Measurements from ENCODE around the gene NUDT17. TPM values are rescaled to one million over a fixed set of nuclear protein-coding genes. Genes with fewer than 3 reads are reported as not detected.

NUDT17 gene
- total and polyA plus RNA-seq, 2 donors (not counting 1 experiment from before 2014, with no cell fraction given) = 7.7 TPM

DNA sequence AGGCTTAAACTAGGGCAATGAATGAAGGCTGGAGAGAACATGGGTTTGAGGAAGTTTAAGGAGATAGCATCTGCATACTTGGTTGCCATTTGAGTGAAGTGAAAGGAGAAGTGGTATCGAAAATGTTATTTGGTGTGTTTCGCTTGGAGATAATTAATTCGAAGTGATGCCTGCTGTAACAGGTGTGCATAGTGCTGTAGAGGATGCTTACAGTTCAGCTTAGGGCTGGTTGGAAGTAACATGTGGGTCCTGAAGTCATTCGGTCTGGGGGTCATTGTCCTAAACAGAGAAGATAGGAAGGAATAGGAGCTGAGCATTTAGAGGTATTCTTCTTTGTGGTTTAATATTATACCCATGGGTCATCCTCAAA lies 301 bp upstream of the NUDT17 start:
- ChIA-PET POLR2A (interaction anchor here (0.7 to 4.1 kb wide), 9 partner anchors 13 to 190 kb away, joined by 3 to 70 read pairs (median 6); partner anchors contain the start of genes ANKRD34A, ANKRD35, PIAS3 and POLR3C), CTCF (interaction anchor here (0.7 to 6.6 kb wide), 33 partner anchors 10 to 193 kb away, joined by 3 to 148 read pairs (median 7); partner anchors contain the start of genes ANKRD34A, ANKRD35, HJV and ITGA10)
- Histone ChIP-seq H3K27ac (ENCODE audit: low read length in 2 of 2) (peak overlapping the region; percentile 73 to 76), H2AFZ (ENCODE audit: insufficient read depth, low read depth, low read length, poor library complexity, severe bottlenecking) (peak overlapping the region; percentile 95), H3K4me3 (ENCODE audit: control extremely low read depth in 1 of 5, extremely low read depth in 1 of 5, insufficient read depth in 1 of 5, low read depth in 2 of 5, low read length in 4 of 5) (peak overlapping the region; percentile 57 to 85 (median 70)), H3K36me3 (replicated peaks in 1 of 2; ENCODE audit: control extremely low read depth in 1 of 2, control insufficient read depth in 1 of 2, extremely low read depth in 1 of 2, insufficient read depth in 2 of 2, low read length in 1 of 2) (peaks cover 18 to 52% of the 10 kb centered on the region in 2 experiments), H3K27me3 (replicated peaks in 1 of 4; ENCODE audit: control extremely low read depth in 1 of 4, control insufficient read depth in 3 of 4, insufficient read depth in 4 of 4, low read length in 3 of 4) (no peaks in the 10 kb centered on the region), H3K4me2 (replicated peaks; ENCODE audit: low read depth, low read length, poor library complexity, severe bottlenecking) (peak overlapping the region; percentile 96), H3K9me3 (ENCODE audit: control extremely low read depth in 1 of 3, control insufficient read depth in 2 of 3, insufficient read depth in 1 of 3, low read length in 2 of 3) (no peaks in the 10 kb centered on the region), H4K20me1 (ENCODE audit: control insufficient read depth, insufficient read depth, low read length, poor library complexity, severe bottlenecking) (no peaks in the 10 kb centered on the region), H3K4me1 (ENCODE audit: control insufficient read depth in 2 of 2, insufficient read depth in 2 of 2, low read length in 2 of 2) (peaks cover 18 to 24% of the 10 kb centered on the region in 2 donors), H3K79me2 (ENCODE audit: control insufficient read depth, insufficient read depth, low read length) (no peaks in the 10 kb centered on the region), H3K9ac (ENCODE audit: low read length) (peak overlapping the region; percentile 78)
- H3K4me3 Mint-ChIP-seq = no peak overlapping the region
- no peak overlapping the region for H3K27ac Mint-ChIP-seq
- WGBS (ENCODE audit: insufficient coverage) = 2% methylated on average over 4 of the region's 4 CpGs
- DNase-seq (peak; percentile 90), ATAC-seq (ENCODE audit: low read depth) (peak; percentile 83)
- intact Hi-C loops (cut with micrococcal nuclease) = loop anchor here (1.0 to 5.0 kb wide), 6 partner anchors 14 to 168 kb away; partner anchors contain the start of genes ANKRD35, PEX11B, PIAS3 and POLR3C
- no peaks in the 10 kb centered on the region for H3K9me3 Mint-ChIP-seq (ENCODE audit: insufficient read depth)
- H3K4me1 Mint-ChIP-seq = peaks cover 7% of the 10 kb centered on the region
- no peaks in the 10 kb centered on the region for H3K27me3 Mint-ChIP-seq
- TF ChIP-seq EZH2 (IDR thresholded peaks at IDR 0.05; ENCODE audit: borderline replicate concordance, insufficient read depth, low read depth, low read length, poor library complexity, severe bottlenecking) = no peak
- no peak for TF ChIP-seq CTCF (IDR thresholded peaks at IDR 0.05)

- DNase-seq (peak; percentile 60), ATAC-seq (ENCODE audit: low read depth) (peak; percentile 19)
- ChIA-PET POLR2A (interaction anchor here (0.5 to 4.1 kb wide), 7 partner anchors 12 to 189 kb away, joined by 3 to 70 read pairs (median 6); partner anchors contain the start of genes ANKRD34A, PIAS3, POLR3C and POLR3GL), CTCF (interaction anchor here (0.6 to 6.6 kb wide), 23 partner anchors 12 to 193 kb away, joined by 3 to 148 read pairs (median 6); partner anchors contain the start of genes ITGA10, LIX1L, PEX11B and PIAS3)
- Histone ChIP-seq H3K4me2 (replicated peaks; ENCODE audit: low read depth, low read length, poor library complexity, severe bottlenecking) (peak overlapping the region; percentile 96), H3K4me3 (ENCODE audit: control extremely low read depth in 1 of 5, extremely low read depth in 1 of 5, insufficient read depth in 1 of 5, low read depth in 2 of 5, low read length in 4 of 5) (peak overlapping the region; percentile 25 to 85 (median 70)), H3K9me3 (ENCODE audit: control extremely low read depth in 1 of 3, control insufficient read depth in 2 of 3, insufficient read depth in 1 of 3, low read length in 2 of 3) (no peaks in the 10 kb centered on the region), H3K4me1 (ENCODE audit: control insufficient read depth in 2 of 2, insufficient read depth in 2 of 2, low read length in 2 of 2) (peaks cover 18 to 24% of the 10 kb centered on the region in 2 donors), H4K20me1 (ENCODE audit: control insufficient read depth, insufficient read depth, low read length, poor library complexity, severe bottlenecking) (no peaks in the 10 kb centered on the region), H3K9ac (ENCODE audit: low read length) (peak overlapping the region; percentile 78), H3K36me3 (replicated peaks in 1 of 2; ENCODE audit: control extremely low read depth in 1 of 2, control insufficient read depth in 1 of 2, extremely low read depth in 1 of 2, insufficient read depth in 2 of 2, low read length in 1 of 2) (peaks cover 13 to 52% of the 10 kb centered on the region in 2 experiments), H3K27me3 (replicated peaks in 1 of 4; ENCODE audit: control extremely low read depth in 1 of 4, control insufficient read depth in 3 of 4, insufficient read depth in 4 of 4, low read length in 3 of 4) (no peaks in the 10 kb centered on the region), H3K27ac (ENCODE audit: low read length in 2 of 2) (peak overlapping the region; percentile 73 to 76), H2AFZ (ENCODE audit: insufficient read depth, low read depth, low read length, poor library complexity, severe bottlenecking) (peak overlapping the region; percentile 95), H3K79me2 (ENCODE audit: control insufficient read depth, insufficient read depth, low read length) (no peaks in the 10 kb centered on the region)
- H3K4me3 Mint-ChIP-seq = no peak overlapping the region
- H3K9me3 Mint-ChIP-seq (ENCODE audit: insufficient read depth) = no peaks in the 10 kb centered on the region
- peaks cover 7% of the 10 kb centered on the region for H3K4me1 Mint-ChIP-seq
- peak; percentile 18 for TF ChIP-seq CTCF (IDR thresholded peaks at IDR 0.05)
- no peak for TF ChIP-seq EZH2 (IDR thresholded peaks at IDR 0.05; ENCODE audit: borderline replicate concordance, insufficient read depth, low read depth, low read length, poor library complexity, severe bottlenecking)
- intact Hi-C loops (cut with micrococcal nuclease) = loop anchor here (1.0 to 5.0 kb wide), 2 partner anchors 41 to 64 kb away; partner anchors contain the start of genes ANKRD35 and ITGA10
- WGBS (ENCODE audit: insufficient coverage) = 100% methylated on average over 1 of the region's 3 CpGs
- no peaks in the 10 kb centered on the region for H3K27me3 Mint-ChIP-seq
- no peak overlapping the region for H3K27ac Mint-ChIP-seq
Observed at GRCh38 chr1:145846201-145846612, 777 bp downstream of the NUDT17 start.
